ENCODE measurements around the gene RTL10.

Gene RTL10

GRCh38 chr22:19900707-19901436, 46.2 kb upstream of the RTL10 start:
- no peak for TF ChIP-seq ZFX (IDR thresholded peaks at IDR 0.05)
- TF ChIP-seq, protein P1, sequence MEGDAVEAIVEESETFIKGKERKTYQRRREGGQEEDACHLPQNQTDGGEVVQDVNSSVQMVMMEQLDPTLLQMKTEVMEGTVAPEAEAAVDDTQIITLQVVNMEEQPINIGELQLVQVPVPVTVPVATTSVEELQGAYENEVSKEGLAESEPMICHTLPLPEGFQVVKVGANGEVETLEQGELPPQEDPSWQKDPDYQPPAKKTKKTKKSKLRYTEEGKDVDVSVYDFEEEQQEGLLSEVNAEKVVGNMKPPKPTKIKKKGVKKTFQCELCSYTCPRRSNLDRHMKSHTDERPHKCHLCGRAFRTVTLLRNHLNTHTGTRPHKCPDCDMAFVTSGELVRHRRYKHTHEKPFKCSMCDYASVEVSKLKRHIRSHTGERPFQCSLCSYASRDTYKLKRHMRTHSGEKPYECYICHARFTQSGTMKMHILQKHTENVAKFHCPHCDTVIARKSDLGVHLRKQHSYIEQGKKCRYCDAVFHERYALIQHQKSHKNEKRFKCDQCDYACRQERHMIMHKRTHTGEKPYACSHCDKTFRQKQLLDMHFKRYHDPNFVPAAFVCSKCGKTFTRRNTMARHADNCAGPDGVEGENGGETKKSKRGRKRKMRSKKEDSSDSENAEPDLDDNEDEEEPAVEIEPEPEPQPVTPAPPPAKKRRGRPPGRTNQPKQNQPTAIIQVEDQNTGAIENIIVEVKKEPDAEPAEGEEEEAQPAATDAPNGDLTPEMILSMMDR (conservative IDR thresholded peaks at IDR 0.05) = no peak

DNA sequence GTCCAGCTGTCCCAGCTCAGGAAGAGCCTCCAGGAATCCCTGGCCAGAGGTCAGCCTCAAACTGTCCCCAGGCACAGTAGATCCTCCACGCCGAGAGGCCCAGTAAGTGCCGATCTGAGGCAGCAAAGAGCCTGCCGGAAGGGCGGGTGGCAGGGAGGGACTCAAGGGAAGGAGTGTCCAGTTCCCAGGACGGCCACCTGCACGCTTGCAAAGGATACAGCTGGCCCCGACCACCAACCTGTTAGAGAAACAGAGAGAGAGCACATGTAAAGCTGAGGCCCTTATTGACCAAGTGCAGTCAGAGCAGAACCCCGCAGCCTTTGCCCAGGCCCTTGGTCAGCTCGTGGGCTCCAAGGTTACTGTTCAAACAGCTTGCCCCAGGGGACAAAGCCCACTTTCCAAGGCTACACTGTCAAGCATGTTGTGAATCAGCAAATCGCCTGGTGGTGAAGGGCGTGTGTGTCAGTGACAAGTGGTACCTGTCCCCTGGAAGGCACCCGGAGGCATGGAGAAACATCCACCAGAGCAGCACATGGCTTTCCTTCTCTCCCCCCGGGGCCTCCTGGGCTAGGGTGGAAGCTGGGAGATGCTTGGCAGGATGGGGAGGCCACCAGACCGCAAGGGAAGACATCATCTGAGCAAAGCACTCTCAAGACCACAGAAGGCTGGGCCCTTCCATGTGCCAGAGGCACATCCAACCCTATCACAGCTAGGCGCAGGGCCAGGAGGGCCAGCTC, 44.3 kb upstream of the RTL10 start:
- H3K27ac ChIP-seq = no peak overlapping the region
- TF ChIP-seq, protein P1 (conservative IDR thresholded peaks at IDR 0.05) = no peak
- no peak for TF ChIP-seq ZFX (IDR thresholded peaks at IDR 0.05)

More at GRCh38 chr22:19900707-19901436, 46.2 kb upstream of the RTL10 start:
- H3K27ac ChIP-seq = no peak overlapping the region

DNA sequence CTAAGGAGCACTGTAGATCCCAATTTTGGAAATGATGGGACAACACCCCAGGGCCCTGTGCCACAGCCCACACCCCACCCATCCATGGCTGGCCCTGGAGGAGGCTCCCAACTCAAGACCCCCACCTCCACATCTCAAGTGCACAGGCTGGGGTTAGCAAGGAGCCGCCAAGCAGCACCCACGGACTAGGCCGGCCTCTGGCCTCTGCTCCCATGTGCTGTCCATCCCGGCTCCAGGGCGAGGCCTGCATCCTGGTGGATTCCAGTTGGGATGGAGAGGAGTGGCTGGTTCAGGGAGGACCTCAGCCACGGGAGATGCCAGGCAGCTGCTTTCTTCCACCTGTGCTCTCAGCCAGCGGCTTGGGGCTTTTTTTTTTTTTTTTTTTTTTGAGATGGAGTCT, 43.5 kb upstream of the RTL10 start:
- no peak for TF ChIP-seq ZFX (IDR thresholded peaks at IDR 0.05)
- TF ChIP-seq, protein P1 (conservative IDR thresholded peaks at IDR 0.05) = no peak

GRCh38 chr22:19897726-19898125, 43.1 kb upstream of the RTL10 start:
- no peak overlapping the region for H3K27ac ChIP-seq
- TF ChIP-seq, protein P1 (conservative IDR thresholded peaks at IDR 0.05) = no peak
- TF ChIP-seq ZFX (IDR thresholded peaks at IDR 0.05) = no peak

More for the DNA sequence above, 43.5 kb upstream of the RTL10 start:
- no peak overlapping the region for H3K27ac ChIP-seq

GRCh38 chr22:19896665-19897355, 42.1 kb upstream of the RTL10 start:
- no peak overlapping the region for H3K27ac ChIP-seq
- no peak for TF ChIP-seq ZFX (IDR thresholded peaks at IDR 0.05)
- TF ChIP-seq, protein P1 (conservative IDR thresholded peaks at IDR 0.05) = no peak

- TF ChIP-seq ZFX (IDR thresholded peaks at IDR 0.05) = no peak
- TF ChIP-seq, protein P1 (conservative IDR thresholded peaks at IDR 0.05) = no peak
- no peak overlapping the region for H3K27ac ChIP-seq
Observed at GRCh38 chr22:19895160-19895849, 40.6 kb upstream of the RTL10 start.
